HEK293T (cell line): ENCODE measurements around the gene GALC.
A peak's percentile ranks its signal among the peaks of the same experiment; 100 is the strongest.
"Not testable (repeated sequence)": the region's sequence is repeated elsewhere in the genome, so short reads cannot be mapped to it uniquely, and the experiment has no call there.

Source experiments
- CTCF ChIA-PET: fragments of 350-600 bp; formaldehyde crosslinking; extraction: SDS; loops from one replicate; lab custom pipeline; 2021; ENCODE audit warnings: antibody characterized with exemption, inconsistent platforms; lab: Yijun Ruan, JAX
- POLR2A ChIA-PET: fragments of 350-600 bp; formaldehyde crosslinking; extraction: SDS; loops from one replicate; lab custom pipeline; 2020; ENCODE audit warnings: antibody characterized with exemption, inconsistent platforms; lab: Yijun Ruan, JAX
- DNase-seq: peaks from one replicate; pipeline ENCODE4 v3.0.0; 2012; ENCODE audit warnings: mixed read lengths; ENCODE audit errors: extremely low spot score
- ARNT ChIP-seq: fragments of 450-650 bp; IDR thresholded peaks from 2 replicates; pipeline ENCODE4 v1.6.1; 2017; ENCODE audit warnings: mild to moderate bottlenecking
- BHLHE40 ChIP-seq: fragments of 450-650 bp; IDR thresholded peaks from 2 replicates; pipeline ENCODE4 v1.6.1; 2016; ENCODE audit warnings: mild to moderate bottlenecking, moderate library complexity, borderline replicate concordance
- CTBP1 ChIP-seq: fragments of 450-650 bp; IDR thresholded peaks from 2 replicates; pipeline ENCODE4 v1.6.1; 2016; ENCODE audit warnings: borderline replicate concordance
- ELF4 ChIP-seq: fragments of 450-650 bp; IDR thresholded peaks from 2 replicates; pipeline ENCODE4 v1.6.1; 2017; ENCODE audit warnings: antibody characterized with exemption
- FOXA1 ChIP-seq: fragments of 450-650 bp; IDR thresholded peaks from 2 replicates; pipeline ENCODE4 v1.6.1; 2016; ENCODE audit warnings: mild to moderate bottlenecking
- FOXK2 ChIP-seq: fragments of 450-650 bp; IDR thresholded peaks from 2 replicates; pipeline ENCODE4 v1.6.1; 2016; ENCODE audit warnings: mild to moderate bottlenecking
- FOXM1 ChIP-seq: fragments of 450-650 bp; IDR thresholded peaks from 2 replicates; pipeline ENCODE4 v1.6.1; 2017; ENCODE audit warnings: mild to moderate bottlenecking, borderline replicate concordance
- HDGF ChIP-seq: fragments of 450-650 bp; IDR thresholded peaks from 2 replicates; pipeline ENCODE4 v1.6.1; 2017; ENCODE audit warnings: antibody characterized with exemption, borderline replicate concordance
- L3MBTL2 ChIP-seq: fragments of 450-650 bp; conservative IDR thresholded peaks from 2 replicates; pipeline ENCODE4 v1.6.1; 2016; ENCODE audit warnings: mild to moderate bottlenecking
- LEF1 ChIP-seq: fragments of 450-650 bp; IDR thresholded peaks from 2 replicates; pipeline ENCODE4 v1.6.1; 2017; ENCODE audit warnings: mild to moderate bottlenecking, borderline replicate concordance
- NFRKB ChIP-seq: fragments of 450-650 bp; IDR thresholded peaks from 2 replicates; pipeline ENCODE4 v1.6.1; 2016; ENCODE audit warnings: mild to moderate bottlenecking, moderate library complexity
- PKNOX1 ChIP-seq: fragments of 450-650 bp; IDR thresholded peaks from 2 replicates; pipeline ENCODE4 v1.6.1; 2016
- SP1 ChIP-seq: fragments of 450-650 bp; IDR thresholded peaks from 2 replicates; pipeline ENCODE4 v1.6.1; 2017
- SUZ12 ChIP-seq: fragments of 450-650 bp; IDR thresholded peaks from 2 replicates; pipeline ENCODE4 v1.6.1; 2016; ENCODE audit warnings: mild to moderate bottlenecking
- TARDBP ChIP-seq: fragments of 450-650 bp; IDR thresholded peaks from 2 replicates; pipeline ENCODE4 v1.6.1; 2016
- ZNF384 ChIP-seq: fragments of 450-650 bp; IDR thresholded peaks from 2 replicates; pipeline ENCODE4 v1.6.1; 2016

GALC gene

GRCh38 chr14:88032373-88032772 is 39.4 kb upstream of the GALC start:
- ChIA-PET POLR2A (no interaction called here), CTCF (no interaction called here)
- DNase-seq = no peak
- TF ChIP-seq HDGF (no peak), PKNOX1 (0 out of 2 replicates have a peak, but pooled peaks have one; percentile 13), ZNF384 (no peak)

GRCh38 chr14:88030892-88031291 is 37.9 kb upstream of the GALC start:
- no peak for DNase-seq
- CTCF ChIA-PET = no interaction called here
- TF ChIP-seq SP1 (no peak), ARNT (no peak), FOXA1 (no peak), LEF1 (no peak), SUZ12 (no peak), FOXK2 (no peak), TARDBP (no peak), ZNF384 (no peak), BHLHE40 (no peak), L3MBTL2 (no peak), CTBP1 (no peak), NFRKB (no peak), HDGF (no peak), ELF4 (no peak), FOXM1 (no peak), PKNOX1 (no peak)
- POLR2A ChIA-PET = no interaction called here

- DNase-seq = no peak
- CTCF ChIA-PET = no interaction called here
- POLR2A ChIA-PET = no interaction called here
- TF ChIP-seq ARNT (no peak), L3MBTL2 (no peak), FOXA1 (no peak), CTBP1 (no peak), FOXK2 (no peak), SUZ12 (no peak), BHLHE40 (no peak), TARDBP (no peak)
Observed at GRCh38 chr14:88030079-88030478, 37.1 kb upstream of the GALC start.

GRCh38 chr14:88029500-88029899 is 36.5 kb upstream of the GALC start:
- DNase-seq = no peak
- CTCF ChIA-PET = no interaction called here
- TF ChIP-seq BHLHE40 (no peak), L3MBTL2 (no peak), CTBP1 (no peak), HDGF (no peak), SP1 (no peak)
- POLR2A ChIA-PET = no interaction called here

GRCh38 chr14:88026890-88027289 is 33.9 kb upstream of the GALC start:
- TF ChIP-seq ELF4 (no peak), HDGF (no peak), ZNF384 (no peak), TARDBP (no peak), BHLHE40 (no peak)
- POLR2A ChIA-PET = no interaction called here
- DNase-seq = no peak
- CTCF ChIA-PET = no interaction called here

GRCh38 chr14:88025313-88025712 is 32.3 kb upstream of the GALC start:
- no peak for DNase-seq
- CTCF ChIA-PET = no interaction called here
- POLR2A ChIA-PET = no interaction called here
- TF ChIP-seq HDGF (no peak), L3MBTL2 (no peak), ARNT (no peak), CTBP1 (no peak), SUZ12 (no peak), TARDBP (no peak)

GRCh38 chr14:88024252-88025086 is 31.5 kb upstream of the GALC start:
- POLR2A ChIA-PET, DNase-seq, CTCF ChIA-PET: not testable (repeated sequence)

GRCh38 chr14:88023658-88024187 is 30.7 kb upstream of the GALC start:
- ChIA-PET CTCF (no interaction called here), POLR2A (no interaction called here)
- TF ChIP-seq FOXM1 = no peak
- TF ChIP-seq FOXK2 = no peak
- no peak for TF ChIP-seq ARNT
- TF ChIP-seq SP1 = no peak
- TF ChIP-seq SUZ12 = no peak
- TF ChIP-seq PKNOX1 = no peak
- TF ChIP-seq NFRKB = no peak
- TF ChIP-seq FOXA1 = no peak
- no peak for TF ChIP-seq ZNF384
- no peak for TF ChIP-seq HDGF
- no peak for DNase-seq
